ENCODE results near the gene CXCL12. TPM values are rescaled to one million over a fixed set of nuclear protein-coding genes. Genes with fewer than 3 reads are reported as not detected.
A peak's percentile ranks its signal among the peaks of the same experiment; 100 is the strongest.

Gene CXCL12
- total RNA-seq, 1 donor from 2014 or later: 137 TPM

DNA sequence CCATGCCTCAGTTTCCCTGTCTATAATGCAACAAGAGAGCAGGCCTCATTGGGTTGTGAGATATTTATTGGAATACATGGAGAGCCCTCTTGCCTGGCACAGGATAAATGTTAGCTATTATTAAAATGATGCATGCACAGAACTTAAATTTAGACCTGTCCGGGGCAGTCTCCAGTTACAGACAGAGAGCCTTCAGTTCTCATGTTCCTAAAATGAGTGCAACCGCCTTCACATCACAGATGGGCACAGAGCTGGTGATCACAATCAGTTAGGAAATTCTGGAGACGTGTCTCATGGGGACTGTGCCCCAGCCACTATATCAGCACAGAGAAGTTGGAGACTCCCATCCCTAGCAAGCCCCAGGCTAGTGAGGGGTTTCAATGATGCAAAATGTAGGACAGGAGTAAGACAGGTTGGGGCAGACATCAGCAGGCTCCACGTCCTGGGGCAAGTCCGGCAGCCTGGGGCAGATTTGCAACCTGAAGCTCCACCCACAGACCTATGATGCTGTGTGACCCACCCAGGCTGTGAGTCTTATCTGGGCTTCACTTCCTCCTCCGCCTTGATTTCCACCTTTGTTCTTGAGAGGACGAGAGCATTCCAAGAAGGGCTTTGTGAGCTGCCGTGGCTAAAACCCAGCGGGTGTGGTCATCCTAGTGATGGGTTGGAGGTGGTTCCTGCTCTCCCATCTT lies 49.4 kb downstream of the CXCL12 start:
- Mint-ChIP-seq H3K27ac (no peak overlapping the region), H3K36me3 (no peaks in the 10 kb centered on the region), H3K9me3 (no peaks in the 10 kb centered on the region), H3K4me3 (no peak overlapping the region), H3K4me1 (ENCODE audit: unreplicated experiment) (peaks cover 36% of the 10 kb centered on the region), H3K27me3 (peaks cover 7% of the 10 kb centered on the region)
- TF ChIP-seq, protein P1, sequence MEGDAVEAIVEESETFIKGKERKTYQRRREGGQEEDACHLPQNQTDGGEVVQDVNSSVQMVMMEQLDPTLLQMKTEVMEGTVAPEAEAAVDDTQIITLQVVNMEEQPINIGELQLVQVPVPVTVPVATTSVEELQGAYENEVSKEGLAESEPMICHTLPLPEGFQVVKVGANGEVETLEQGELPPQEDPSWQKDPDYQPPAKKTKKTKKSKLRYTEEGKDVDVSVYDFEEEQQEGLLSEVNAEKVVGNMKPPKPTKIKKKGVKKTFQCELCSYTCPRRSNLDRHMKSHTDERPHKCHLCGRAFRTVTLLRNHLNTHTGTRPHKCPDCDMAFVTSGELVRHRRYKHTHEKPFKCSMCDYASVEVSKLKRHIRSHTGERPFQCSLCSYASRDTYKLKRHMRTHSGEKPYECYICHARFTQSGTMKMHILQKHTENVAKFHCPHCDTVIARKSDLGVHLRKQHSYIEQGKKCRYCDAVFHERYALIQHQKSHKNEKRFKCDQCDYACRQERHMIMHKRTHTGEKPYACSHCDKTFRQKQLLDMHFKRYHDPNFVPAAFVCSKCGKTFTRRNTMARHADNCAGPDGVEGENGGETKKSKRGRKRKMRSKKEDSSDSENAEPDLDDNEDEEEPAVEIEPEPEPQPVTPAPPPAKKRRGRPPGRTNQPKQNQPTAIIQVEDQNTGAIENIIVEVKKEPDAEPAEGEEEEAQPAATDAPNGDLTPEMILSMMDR (conservative IDR thresholded peaks at IDR 0.05): no peak
- peak; percentile 29 for DNase-seq (ENCODE audit: extremely low spot score, unreplicated experiment)

DNA sequence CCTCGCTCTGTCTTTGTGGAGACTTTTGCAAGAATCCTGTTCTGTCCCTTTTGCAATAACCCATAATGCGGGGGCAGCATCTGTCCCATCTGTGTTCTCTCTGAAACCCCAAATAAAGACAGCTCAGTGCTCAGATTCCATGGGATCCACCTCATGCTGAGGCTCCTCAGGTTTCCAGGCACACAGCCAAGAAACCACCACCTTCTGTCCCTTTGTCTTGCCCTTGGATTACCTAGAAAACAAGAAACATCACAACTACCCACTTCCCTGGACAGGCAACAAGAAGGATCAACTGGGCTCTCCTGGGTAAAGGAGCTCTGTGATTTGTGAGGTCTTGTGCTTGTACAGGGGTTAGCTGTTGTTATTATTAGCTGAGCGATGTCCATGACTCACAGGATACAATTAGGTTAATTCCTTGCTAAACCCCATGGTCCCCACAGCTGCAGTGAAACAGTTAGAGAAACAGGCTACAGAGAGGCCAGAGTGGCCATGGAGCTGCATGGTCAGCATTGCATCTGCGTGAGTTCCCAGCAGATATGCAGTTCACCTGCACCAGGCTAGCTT lies 50.2 kb downstream of the CXCL12 start:
- Mint-ChIP-seq H3K27ac (no peak overlapping the region), H3K4me1 (ENCODE audit: unreplicated experiment) (peaks cover 31% of the 10 kb centered on the region), H3K36me3 (no peaks in the 10 kb centered on the region), H3K9me3 (no peaks in the 10 kb centered on the region), H3K27me3 (peaks cover 7% of the 10 kb centered on the region), H3K4me3 (peak overlapping the region; percentile 37)
- peak; percentile 34 for DNase-seq (ENCODE audit: extremely low spot score, unreplicated experiment)
- TF ChIP-seq, protein P1 (conservative IDR thresholded peaks at IDR 0.05): no peak

DNA sequence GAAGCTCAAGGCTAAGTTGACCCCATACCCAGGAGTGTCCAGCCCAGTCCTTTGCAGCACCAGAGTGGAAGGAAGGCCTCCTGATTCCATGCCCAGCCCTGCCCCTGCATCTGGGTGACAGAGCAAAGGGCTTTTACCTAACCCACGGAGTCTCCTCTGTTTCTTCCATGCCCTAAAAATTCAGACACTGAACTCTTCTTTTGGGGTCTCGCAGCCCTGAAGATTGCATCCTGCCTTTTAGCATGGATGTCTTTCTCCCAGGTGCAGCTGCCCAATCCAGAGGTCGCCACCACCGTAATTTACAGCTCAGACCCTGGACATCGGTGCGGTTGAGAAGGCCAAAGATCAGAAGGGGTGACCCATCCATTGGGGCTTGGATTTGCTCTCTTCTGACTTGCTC lies 50.8 kb downstream of the CXCL12 start:
- no peak overlapping the region for H3K27ac Mint-ChIP-seq
- peak; percentile 40 for DNase-seq (ENCODE audit: extremely low spot score, unreplicated experiment)
- no peaks in the 10 kb centered on the region for H3K9me3 Mint-ChIP-seq
- no peaks in the 10 kb centered on the region for H3K36me3 Mint-ChIP-seq
- no peak overlapping the region for H3K4me3 Mint-ChIP-seq
- peaks cover 28% of the 10 kb centered on the region for H3K4me1 Mint-ChIP-seq (ENCODE audit: unreplicated experiment)
- TF ChIP-seq, protein P1 (conservative IDR thresholded peaks at IDR 0.05): no peak
- peaks cover 7% of the 10 kb centered on the region for H3K27me3 Mint-ChIP-seq

DNA sequence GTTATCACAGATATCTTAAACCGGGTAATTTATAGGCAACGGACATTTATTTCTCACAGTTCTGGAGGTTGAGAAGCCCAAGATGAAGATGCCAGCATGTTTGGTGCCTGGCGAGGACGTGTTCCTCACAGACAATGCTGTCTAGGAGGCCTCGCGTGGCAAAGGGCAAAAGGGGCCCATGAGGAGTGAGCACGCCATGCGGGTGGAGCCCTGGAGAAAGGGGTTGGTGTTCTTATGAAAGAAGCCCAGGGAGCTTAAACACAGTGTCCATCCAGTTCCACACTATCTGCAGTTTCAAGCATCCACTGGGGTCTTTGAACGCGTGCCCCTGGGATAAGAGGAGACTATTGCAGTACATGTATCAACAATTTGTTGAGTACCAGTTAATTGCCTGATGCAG lies 51.4 kb downstream of the CXCL12 start:
- TF ChIP-seq, protein P1 (conservative IDR thresholded peaks at IDR 0.05): no peak
- peaks cover 25% of the 10 kb centered on the region for H3K4me1 Mint-ChIP-seq (ENCODE audit: unreplicated experiment)
- H3K27ac Mint-ChIP-seq: no peak overlapping the region
- peak; percentile 44 for DNase-seq (ENCODE audit: extremely low spot score, unreplicated experiment)
- H3K36me3 Mint-ChIP-seq: no peaks in the 10 kb centered on the region
- no peak overlapping the region for H3K4me3 Mint-ChIP-seq
- H3K27me3 Mint-ChIP-seq: peaks cover 7% of the 10 kb centered on the region
- no peaks in the 10 kb centered on the region for H3K9me3 Mint-ChIP-seq

DNA sequence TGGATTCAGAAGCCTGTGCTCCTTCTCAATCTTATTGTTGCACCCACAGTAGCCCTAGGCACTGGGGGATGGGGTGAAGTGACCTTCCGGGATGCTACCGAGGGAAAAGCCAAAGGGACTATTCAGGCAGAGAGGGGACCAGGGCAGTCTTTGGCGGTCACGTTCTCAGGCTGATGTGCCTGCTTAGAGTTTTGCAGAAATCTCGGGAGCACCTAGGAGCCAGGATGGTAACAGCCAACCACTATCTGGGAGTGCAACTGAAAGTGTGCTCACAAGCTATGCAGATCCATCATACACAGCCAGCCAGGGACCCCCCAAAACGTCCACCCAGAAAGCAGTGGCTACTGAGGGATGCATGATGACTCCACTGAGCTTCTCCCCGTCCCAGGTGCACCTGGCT lies 52.4 kb downstream of the CXCL12 start:
- Mint-ChIP-seq H3K36me3 (no peaks in the 10 kb centered on the region), H3K27me3 (peaks cover 7% of the 10 kb centered on the region), H3K4me1 (ENCODE audit: unreplicated experiment) (peaks cover 25% of the 10 kb centered on the region), H3K4me3 (no peak overlapping the region), H3K27ac (no peak overlapping the region), H3K9me3 (no peaks in the 10 kb centered on the region)
- peak; percentile 39 for DNase-seq (ENCODE audit: extremely low spot score, unreplicated experiment)
- TF ChIP-seq, protein P1 (conservative IDR thresholded peaks at IDR 0.05): no peak
